GM21528 (cell line): ENCODE measurements around the gene ADD3.
"Not testable (repeated sequence)": the region's sequence is repeated elsewhere in the genome, so short reads cannot be mapped to it uniquely, and the experiment has no call there.

Experiments
- ATAC-seq: cut with Tn5 transposase; IDR thresholded peaks from one replicate; pipeline ENCODE4 v1.9.1; 2021; ENCODE audit warnings: mild to moderate bottlenecking, moderate library complexity; ENCODE audit not compliant: unreplicated experiment, low FRiP score

Gene ADD3

GRCh38 chr10:110094786-110095185 lies 87.0 kb downstream of the ADD3 start:
- no peak for ATAC-seq

DNA sequence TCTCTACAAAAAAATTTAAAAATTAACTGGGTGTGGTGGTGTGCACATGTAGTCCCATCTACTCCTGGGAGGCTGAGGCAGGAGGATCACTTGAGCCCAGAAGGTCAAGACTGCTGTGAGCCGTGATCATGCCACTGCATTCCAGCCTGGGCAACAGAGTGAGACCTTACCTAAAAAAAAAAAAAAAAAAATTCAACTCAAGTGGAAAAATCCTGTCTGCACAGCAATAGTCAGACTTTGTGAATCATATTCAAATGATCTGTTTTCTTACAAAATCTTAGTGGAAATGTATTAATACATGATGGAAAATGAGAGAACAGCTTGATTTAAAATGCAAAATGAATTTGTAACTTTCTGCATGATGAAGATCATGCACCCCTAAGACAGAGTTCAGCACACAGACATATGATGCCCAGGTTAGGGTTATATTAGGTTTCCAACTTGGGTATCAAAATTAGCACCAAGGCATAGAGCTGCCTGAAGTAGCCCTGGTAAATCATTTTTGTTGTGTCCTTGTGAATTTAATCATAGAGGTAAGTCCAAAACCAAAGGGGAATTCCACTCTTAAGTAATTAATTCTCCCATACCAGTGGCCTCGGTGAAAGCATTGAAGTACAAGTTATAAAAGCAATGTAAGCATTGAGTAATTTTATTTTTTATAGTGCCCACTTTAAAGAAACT lies 93.8 kb downstream of the ADD3 start:
- no peak for ATAC-seq

DNA sequence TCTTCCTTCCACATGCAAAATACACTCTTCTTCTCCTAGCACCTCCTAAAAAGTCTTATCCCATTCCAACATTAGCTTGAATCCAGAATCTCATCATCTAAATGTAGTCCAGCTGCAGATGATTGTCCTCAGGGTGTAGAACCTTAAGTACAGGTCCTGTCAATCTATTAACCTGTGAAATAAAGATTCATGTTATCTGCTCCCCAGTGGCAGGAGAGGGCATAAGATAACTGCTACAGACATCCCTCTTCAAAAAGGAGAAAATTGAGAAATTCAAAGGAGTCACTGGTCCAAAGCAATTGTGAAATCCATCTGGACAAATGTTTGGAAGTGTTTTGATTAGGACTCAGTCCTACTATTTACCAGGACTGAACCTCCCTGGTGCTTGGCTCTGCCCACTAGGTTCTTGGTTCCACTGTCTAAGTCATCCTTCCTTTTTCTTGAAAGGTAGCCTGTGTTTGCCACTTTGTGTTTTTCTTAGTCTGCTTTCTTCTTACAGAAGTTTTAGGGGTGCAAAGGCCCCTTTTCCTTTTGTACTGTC lies 96.2 kb downstream of the ADD3 start:
- no peak for ATAC-seq

- no peak for ATAC-seq
These were observed 98.1 kb downstream of the ADD3 start for GRCh38 chr10:110105873-110106272.

DNA sequence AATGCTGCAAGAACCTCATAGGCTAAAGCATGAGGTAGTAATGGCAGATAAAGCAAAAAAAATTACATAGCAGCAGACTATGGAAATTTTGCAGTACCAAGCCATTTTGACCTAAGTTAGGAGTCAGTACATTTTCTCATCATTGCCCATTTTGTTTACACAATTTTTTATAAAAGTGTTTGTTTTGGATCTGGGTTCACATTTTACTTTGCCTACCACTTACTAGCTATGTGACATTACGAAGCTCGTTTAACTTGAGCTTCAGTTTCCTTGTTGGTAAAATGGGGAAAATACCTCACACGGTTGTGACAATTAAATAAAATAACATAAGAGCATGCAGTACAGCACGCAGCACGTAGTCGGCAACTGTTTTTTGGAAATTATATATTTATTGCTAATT lies 99.6 kb downstream of the ADD3 start:
- ATAC-seq, result no peak

DNA sequence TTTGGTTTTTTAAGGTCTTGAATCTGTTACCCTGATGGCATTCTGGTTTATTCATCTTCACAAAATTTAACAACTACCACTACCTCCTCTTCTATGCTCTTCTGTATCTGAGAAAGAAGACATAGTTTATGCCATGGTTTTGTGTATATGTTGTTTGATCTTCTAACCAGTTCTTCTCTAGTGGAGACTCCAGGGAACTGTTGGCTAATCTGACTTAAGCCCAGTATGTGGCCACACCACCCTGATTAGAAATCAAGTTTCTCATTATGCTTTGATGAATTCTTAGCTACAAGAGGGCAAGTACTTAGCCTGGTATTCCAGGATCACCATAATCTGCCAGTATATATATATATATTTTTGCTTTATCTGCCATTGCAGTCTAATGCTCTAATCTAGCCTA lies 100.1 kb downstream of the ADD3 start:
- ATAC-seq, result no peak

GRCh38 chr10:110109511-110109910 lies 101.7 kb downstream of the ADD3 start:
- no peak for ATAC-seq

DNA sequence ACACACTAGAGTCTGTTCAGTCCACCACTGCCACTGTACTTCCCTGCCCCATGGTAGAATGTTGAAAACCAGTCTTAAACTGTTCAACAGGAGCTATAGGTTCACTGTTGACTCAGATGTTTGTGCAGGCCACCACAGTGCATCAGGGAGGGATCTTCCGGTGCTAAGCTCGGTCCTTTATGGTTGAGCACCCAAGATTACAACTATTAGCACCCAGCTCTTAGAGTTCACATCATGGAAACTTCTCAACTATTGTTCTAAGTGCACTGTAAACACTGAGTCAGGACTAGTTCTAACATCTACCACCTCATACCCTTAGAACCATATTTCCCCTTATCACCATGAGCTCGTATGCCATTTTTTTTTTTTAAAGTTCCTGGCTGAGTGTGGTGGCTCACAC lies 102.6 kb downstream of the ADD3 start:
- ATAC-seq, result no peak

GRCh38 chr10:110113670-110114337 lies 106.0 kb downstream of the ADD3 start:
- no peak for ATAC-seq

DNA sequence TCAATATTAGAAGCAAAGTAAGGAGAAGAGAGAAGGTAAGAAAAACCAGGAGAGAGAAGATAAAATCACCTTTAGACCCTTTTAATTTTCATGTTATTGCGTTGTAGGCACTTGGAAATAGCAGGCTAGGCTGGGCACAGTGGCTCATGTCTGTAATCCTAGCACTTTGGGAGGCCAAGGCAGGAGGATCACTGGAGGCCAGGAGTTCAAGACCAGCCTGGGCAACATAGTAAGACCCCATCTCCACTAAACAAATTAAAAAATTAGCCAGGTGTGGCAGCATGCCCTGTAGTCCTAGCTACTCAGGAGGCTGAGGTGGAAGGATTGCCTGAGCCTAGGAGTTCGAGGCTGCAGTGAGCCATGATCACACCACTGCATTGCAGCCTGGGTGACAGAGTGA lies 106.9 kb downstream of the ADD3 start:
- not testable (repeated sequence) for ATAC-seq

- ATAC-seq, result no peak
These were observed 108.2 kb downstream of the ADD3 start for GRCh38 chr10:110115784-110116520.

- ATAC-seq, result no peak
These were observed 111.3 kb downstream of the ADD3 start for GRCh38 chr10:110118891-110119621.

- ATAC-seq, result no peak
These were observed 115.8 kb downstream of the ADD3 start for GRCh38 chr10:110123594-110123993.

- ATAC-seq, result no peak
These were observed 121.7 kb downstream of the ADD3 start for GRCh38 chr10:110129490-110129889.

DNA sequence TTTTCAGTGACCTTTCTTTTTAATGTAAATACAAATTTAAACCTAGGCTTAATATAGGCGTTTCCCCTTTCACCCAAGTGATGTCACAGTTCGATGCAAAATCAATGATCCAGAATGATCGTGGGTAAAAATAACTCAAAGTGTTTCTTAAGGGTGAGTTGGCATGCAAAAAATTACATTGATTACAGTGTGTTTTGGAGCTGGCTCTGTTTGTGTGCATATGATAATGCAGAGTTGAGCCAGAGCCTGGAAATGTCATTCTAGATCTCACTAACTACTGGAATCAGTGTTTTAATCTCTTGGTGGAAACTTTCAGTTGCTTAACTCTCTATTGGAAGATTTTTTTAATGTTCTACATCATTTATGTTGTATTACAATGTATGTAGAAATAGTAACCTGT lies 127.1 kb downstream of the ADD3 start:
- no peak for ATAC-seq

- ATAC-seq, result not testable (repeated sequence)
These were observed 128.1 kb downstream of the ADD3 start for GRCh38 chr10:110135836-110136235.

DNA sequence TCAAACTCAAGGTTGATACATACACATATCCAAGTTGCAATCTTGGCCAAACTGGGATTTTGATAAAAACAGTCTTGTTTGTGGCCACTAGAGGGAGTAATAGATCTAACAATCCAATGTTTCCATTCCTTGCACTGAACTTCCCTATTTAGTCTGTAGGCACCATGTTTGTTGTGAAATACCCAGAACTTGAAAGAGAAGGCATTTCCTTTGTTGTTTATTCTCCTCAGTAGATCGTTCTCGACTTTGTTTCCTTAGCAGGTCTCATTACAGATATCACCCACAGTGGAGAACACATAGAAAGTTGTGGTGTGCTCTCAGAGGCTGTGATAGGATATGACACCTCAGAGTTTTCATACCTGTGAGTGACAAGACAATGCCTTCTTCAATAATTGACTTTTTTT lies 129.4 kb downstream of the ADD3 start:
- peak; percentile 65 for ATAC-seq

DNA sequence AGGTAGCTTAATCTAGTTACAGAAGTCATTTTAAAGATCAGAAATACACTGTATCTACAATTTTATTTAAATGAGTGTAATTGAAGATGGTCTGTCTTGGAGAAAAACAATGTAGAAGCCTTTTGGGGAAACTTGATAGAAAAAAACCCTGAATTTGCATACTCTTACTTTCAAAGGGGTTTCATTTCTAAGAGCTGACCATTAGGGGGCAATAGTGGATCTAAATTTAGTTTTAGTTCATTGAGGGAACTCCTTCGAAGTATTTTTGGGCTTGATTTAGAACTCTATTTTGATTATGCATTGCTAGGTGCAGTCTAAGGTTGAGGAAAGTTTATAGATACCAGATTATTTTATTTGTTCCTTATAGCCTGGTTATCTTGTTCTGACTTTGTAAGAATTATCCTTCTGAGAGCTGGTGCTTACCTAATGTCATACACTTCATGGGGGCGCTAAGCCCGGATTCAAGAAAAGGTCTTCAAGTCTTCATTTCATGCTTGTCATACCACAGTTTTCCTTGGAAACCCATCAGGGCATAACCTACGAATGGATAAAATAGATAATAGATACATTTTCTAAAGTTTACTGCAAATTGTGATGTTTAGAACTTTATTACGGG lies 130.5 kb downstream of the ADD3 start:
- ATAC-seq, result no peak

GRCh38 chr10:110141185-110141584 lies 133.4 kb downstream of the ADD3 start:
- no peak for ATAC-seq
